Inflammatory macrophage treated with lipopolysaccharide for 4 hours (primary cell): ENCODE data around the gene PRR18.

Source experiments
- DNase-seq: peaks from one replicate; pipeline ENCODE4 v3.0.0-alpha.2; 2020

Gene PRR18

DNA sequence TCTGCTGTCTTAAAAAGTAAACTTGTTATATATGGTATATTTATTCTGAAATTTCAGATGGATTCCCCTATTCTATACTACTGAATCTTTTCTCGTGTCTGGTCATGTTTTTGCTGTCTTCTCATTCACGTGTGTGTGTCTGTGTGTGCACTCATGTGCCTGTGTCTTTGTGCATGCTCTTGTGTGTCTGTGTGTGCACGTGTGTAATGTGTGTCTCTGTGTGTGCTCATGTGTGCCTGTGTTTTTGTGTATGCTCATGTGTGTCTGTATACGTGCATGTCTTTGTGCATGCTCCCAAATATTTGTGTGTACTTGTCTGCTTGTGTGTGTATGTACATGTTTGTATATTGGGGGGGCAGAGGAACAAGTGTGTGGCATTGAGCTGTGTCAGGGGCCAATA lies 34.0 kb downstream of the PRR18 start:
- DNase-seq: no peak

DNA sequence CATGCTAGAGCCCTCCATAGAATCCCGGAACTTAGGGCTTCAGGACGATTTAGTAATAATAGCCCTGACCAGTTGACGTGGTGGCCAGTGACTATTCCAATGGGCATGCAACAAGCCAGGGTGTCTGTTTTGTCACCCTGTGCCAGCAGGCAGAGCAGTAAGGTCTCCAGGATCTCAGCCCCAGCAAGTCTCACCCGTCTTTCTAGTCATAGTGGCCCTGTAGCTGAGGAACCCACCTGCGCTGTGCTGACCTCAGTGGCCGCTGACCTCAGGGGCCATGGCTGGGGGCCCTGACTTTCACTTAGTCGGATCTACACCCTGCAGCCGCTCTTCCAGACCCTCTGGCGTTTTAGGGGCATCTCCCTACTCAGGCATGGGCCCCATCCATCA lies 36.8 kb downstream of the PRR18 start:
- DNase-seq: no peak

DNA sequence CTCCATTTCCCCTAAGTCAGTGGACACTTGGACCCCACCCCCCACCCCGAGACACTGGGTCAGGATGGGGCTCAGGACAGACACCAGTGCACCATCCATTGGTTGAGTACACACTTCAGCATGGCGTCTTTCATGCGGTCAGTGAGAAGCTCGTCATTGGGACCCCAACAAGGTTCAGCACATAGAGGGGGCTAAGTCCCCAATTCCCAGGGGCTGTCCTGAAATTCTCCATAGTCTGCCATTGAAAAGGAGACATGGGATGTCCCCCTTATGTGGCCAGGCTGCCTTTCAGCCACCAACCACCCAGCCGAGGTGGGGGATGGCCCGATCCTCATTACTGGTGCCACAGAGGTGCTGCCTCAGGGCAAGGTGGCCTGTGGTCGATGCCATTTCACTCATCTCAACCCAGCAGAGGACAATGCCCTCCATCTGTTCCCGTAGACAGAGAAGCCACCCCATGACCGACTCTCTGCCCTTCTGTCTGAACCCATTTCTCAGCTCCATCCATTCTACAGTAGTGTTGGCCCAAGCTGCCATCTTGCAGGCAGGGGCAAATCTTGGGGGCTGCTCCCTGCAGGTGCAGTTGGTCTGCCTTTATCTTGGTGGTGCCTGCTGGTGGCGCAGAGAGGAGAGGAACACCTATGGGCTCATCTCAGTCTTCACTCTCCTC lies 37.4 kb downstream of the PRR18 start:
- DNase-seq: no peak

DNA sequence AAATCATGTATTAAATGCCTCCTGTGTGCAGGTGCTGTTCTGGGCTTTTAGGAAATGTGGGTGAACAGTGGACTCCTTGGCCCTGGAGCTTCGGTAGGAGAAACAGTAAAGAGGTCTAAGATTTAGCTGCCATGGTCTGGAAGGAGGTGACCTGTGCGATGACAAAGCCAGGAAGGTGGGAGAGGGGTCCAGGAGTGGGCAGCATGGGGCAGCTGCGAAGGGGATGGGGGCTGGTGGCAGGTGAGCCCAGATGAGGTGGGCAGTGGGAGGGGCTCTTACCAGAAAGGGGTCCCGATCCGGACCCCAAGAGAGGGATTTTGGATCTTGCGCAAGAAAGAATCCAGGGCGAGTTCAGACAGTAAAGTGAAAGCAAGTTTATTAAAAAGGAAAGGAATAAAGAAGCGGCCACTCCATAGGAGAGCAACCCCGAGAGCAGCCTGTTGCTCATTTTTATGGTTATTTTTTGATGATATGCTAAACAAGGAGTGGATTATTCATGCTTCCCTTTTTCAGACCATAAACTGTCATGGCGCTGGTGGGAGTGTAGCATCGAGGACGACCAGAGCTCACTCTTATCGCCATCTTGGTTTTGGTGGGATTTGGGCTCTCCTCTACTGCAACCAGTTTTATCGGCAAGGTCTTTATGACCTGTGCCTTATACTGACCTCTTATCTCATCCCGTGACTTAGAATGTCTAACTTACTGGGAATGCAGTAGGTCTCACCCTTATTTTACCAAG lies 38.7 kb downstream of the PRR18 start:
- DNase-seq: no peak

DNA sequence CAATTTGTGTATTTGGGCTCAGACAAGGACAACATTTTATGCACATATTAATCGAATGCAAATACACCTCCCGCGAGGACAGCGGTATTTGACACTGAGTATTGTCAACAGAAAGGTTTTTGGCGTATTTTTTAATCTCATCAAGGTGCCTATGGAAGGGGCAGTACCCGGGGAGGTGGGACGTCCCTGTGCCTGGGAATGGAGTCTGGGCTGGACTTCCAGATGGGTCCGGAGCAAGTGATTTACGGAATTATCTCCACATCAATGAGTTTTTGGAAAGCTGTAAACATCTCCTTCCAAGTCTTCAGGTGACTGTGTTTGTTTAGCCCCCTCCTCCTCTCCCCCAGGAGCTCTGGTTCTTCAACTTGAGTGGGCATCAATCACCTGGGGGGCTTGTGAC lies 39.8 kb downstream of the PRR18 start:
- DNase-seq: no peak

DNA sequence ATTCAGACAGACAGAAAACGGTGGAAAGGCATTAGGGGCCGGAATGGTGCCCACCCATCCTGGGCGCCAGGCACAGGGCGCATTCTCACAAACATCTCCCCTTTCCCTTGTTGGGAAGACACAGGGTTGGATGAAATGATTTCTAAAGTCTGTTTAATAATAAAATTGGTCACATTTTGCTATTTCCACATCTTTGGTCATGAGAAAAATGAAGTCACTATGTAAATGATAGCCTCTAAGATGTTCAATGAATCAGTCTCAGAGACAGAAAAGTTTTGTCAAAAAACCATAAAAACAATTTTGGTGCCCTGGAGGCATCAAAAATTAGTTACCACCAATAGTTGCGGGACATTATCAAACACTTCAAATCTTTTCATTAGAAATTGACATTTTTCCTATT lies 40.7 kb downstream of the PRR18 start:
- peak; percentile 73 for DNase-seq

DNA sequence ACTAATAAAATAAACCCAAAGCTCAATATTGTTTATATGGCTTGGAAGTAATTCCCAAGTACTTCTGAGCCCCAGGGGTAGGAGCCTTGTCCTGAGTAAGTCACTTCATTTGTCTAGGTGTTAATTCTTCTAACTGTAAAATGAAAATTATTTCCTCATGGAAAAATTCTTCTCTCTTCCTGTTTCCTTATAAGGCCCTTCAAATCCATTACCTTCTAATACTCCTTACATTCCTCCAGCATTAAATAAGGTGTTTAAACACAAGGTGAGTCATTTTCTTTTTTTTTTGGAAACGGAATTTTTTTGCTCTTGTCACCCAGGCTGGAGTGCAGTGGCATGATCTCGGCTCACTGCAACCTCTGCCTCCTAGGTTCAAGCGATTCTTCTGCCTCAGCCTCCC lies 41.9 kb downstream of the PRR18 start:
- DNase-seq: no peak

DNA sequence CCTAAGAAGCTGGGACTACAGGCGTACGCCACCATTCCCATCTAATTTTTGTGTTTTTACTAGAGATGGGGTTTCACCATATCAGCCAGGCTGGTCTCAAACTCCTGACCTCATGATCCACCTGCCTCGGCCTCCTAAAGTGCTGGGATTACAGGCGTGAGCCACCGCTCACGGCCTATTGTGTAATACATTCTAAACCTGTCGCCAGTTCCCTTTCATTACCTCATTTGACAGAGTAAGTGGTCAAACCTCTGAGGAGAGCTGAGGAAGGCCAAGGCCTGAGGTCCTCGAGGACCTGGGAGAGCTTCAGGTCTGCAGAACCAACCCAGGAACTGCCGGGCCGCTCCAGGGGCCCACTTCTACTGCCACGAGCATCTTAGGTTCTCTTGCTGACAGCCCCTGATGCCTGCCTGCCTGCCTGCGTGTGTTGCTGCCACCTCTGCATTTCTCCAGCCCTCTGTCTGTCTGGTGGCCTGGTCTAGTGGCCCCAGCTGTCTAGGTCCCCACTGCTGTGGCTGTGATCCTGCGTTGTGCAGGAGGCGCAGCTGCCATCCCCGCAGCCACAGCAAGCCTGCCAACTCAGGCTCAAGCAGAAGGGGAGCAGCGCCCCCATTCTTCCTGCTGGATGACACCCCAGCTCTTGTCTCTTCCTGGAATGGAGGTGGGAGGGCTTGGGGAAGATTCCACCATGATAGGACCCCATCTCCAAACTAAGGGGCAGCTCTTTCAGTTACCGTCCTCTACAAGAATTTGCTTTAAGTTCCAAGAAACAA lies 45.3 kb downstream of the PRR18 start:
- DNase-seq: peak; percentile 64

DNA sequence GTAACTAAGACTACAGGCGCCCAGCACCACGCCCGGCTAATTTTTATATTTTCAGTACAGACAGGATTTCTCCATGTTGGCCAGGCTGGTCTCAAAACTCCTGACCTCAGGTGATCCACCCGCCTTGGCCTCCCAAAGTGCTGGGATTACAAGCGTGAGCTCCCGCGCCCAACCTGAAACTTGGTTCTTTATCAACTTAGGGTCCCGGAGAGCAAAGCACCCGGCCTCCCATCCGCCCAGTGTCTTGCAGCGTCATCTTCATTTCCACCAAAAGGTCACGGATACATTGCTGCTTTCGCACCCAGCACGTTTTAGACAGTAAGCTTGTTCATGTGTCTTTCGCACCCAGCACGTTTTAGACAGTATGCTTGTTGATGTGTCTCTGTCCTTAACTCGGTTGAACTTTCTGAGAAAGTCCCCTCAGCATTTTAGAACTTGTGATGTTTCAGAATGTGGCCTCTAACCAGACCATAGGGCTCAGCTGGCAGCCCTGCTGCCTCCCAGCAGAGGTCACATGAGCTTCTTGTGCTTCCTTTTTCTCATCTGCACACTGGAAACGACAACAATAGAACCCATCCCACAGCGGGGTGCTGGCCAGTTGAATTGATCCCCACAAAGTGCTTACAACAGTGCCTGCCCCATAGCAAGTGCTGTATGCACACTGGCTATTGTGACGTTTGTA lies 48.8 kb downstream of the PRR18 start:
- peak; percentile 87 for DNase-seq

DNA sequence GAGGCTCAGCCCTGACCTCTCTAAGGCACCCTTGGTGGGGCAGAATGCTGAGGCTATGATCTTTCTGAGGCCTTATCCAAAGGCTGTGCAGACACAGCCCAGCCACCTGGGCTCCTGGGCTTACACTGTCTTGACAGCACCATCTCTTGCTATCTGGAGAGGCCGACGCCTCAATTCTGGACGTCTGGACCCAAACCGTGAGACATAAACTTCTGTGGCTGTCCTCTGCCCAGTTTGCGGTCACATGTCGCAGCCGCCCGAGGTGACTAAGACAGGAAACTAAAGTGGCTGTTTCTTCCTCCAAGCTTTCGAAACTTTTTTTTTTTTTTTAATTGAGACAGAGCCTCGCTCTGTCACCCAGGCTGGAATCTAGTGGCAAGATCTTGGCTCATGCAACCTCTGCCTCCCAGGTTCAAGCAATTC lies 49.3 kb downstream of the PRR18 start:
- DNase-seq: peak; percentile 95

DNA sequence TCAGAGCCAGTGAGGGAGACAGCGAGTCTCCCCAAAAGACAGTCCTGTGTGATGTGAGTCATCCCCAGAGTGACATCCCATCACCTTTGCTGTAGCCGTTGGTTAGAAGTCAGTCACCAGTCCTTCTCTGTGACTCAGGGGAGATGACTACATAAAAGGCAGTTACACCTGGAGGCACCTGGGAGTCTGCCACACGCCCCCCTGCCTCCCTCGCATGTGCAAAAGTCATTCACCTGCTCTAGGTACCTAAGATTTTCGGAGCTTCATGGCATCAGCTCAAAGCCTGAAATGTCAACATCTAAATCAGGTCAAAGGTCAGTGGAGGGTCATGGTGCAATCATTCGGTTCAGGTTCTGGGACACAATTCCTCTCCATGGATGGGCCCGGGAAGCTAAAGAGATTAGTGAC lies 50.3 kb downstream of the PRR18 start:
- DNase-seq: no peak
